ENCODE results near the gene CTIF.

Gene CTIF

GRCh38 chr18:48668466-48669179, 129.8 kb downstream of the CTIF start:
- no peak for TF ChIP-seq EZH2phosphoT487 (IDR thresholded peaks at IDR 0.05; ENCODE audit: low read length)
- TF ChIP-seq CTCF (IDR thresholded peaks at IDR 0.05; ENCODE audit: low read length), result no peak
- no peak for TF ChIP-seq EZH2 (optimal IDR thresholded peaks at IDR 0.05; ENCODE audit: low read depth, low read length)
- no peak overlapping the region for H3K9ac ChIP-seq (ENCODE audit: low read length)
- no peaks in the 10 kb centered on the region for H3K36me3 ChIP-seq (replicated peaks; ENCODE audit: insufficient read depth, low read length)
- H3K9me2 ChIP-seq (replicated peaks; ENCODE audit: insufficient read depth, low read length), result no peaks in the 10 kb centered on the region
- no peaks in the 10 kb centered on the region for H4K20me1 ChIP-seq (ENCODE audit: insufficient read depth, low read length)
- no peaks in the 10 kb centered on the region for H3K79me2 ChIP-seq (ENCODE audit: low read length)
- no peaks in the 10 kb centered on the region for H3K27me3 ChIP-seq (replicated peaks; ENCODE audit: insufficient read depth, low read length)
- no peak overlapping the region for H3K4me2 ChIP-seq (ENCODE audit: low read depth, low read length)
- no peaks in the 10 kb centered on the region for H3K4me1 ChIP-seq (ENCODE audit: low read length)
- H3K27ac ChIP-seq (ENCODE audit: low read length), result no peak overlapping the region
- H3F3A ChIP-seq (ENCODE audit: insufficient read depth, low read length), result no peaks in the 10 kb centered on the region
- no peak overlapping the region for H3K4me3 ChIP-seq (ENCODE audit: low read length)
- no peak for DNase-seq
- H2AFZ ChIP-seq (ENCODE audit: low read length), result no peak overlapping the region
- H3K9me3 ChIP-seq (replicated peaks; ENCODE audit: insufficient read depth, low read length), result no peaks in the 10 kb centered on the region

DNA sequence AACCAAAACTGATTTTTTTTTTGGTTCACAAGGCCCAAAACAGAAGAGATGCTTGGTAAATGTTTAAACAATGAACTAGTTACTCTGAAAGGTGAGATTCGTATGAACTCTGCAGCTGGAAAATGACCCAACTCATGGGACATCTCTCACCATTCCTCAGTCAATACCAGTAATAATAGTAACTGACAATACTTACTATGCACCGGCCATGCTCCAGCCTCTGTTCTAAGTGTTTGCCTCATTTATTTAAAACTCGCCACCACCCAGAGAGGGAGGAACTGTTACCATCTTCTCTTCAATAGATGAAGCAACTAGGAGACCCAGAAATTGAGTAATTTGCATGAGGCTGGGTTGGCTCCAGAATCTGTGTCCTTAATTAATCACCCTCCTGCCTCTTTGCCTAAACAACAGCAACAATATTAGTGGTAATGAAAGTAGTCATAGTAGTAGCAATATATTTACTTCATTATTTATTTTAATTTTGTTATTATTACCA, 130.4 kb downstream of the CTIF start:
- Histone ChIP-seq H3F3A (ENCODE audit: insufficient read depth, low read length) (no peaks in the 10 kb centered on the region), H3K4me3 (ENCODE audit: low read length) (no peak overlapping the region), H3K9ac (ENCODE audit: low read length) (no peak overlapping the region), H3K9me3 (replicated peaks; ENCODE audit: insufficient read depth, low read length) (no peaks in the 10 kb centered on the region), H3K4me1 (ENCODE audit: low read length) (no peaks in the 10 kb centered on the region), H4K20me1 (ENCODE audit: insufficient read depth, low read length) (no peaks in the 10 kb centered on the region), H3K79me2 (ENCODE audit: low read length) (no peaks in the 10 kb centered on the region), H3K36me3 (replicated peaks; ENCODE audit: insufficient read depth, low read length) (no peaks in the 10 kb centered on the region), H3K4me2 (ENCODE audit: low read depth, low read length) (no peak overlapping the region), H3K9me2 (replicated peaks; ENCODE audit: insufficient read depth, low read length) (no peaks in the 10 kb centered on the region), H3K27me3 (replicated peaks; ENCODE audit: insufficient read depth, low read length) (no peaks in the 10 kb centered on the region), H2AFZ (ENCODE audit: low read length) (no peak overlapping the region), H3K27ac (ENCODE audit: low read length) (no peak overlapping the region)
- TF ChIP-seq EZH2phosphoT487 (IDR thresholded peaks at IDR 0.05; ENCODE audit: low read length), result no peak
- TF ChIP-seq EZH2 (optimal IDR thresholded peaks at IDR 0.05; ENCODE audit: low read depth, low read length), result no peak
- no peak for TF ChIP-seq CTCF (IDR thresholded peaks at IDR 0.05; ENCODE audit: low read length)
- DNase-seq, result no peak

GRCh38 chr18:48669991-48670750, 131.3 kb downstream of the CTIF start:
- H3K9ac ChIP-seq (ENCODE audit: low read length), result no peak overlapping the region
- H4K20me1 ChIP-seq (ENCODE audit: insufficient read depth, low read length), result no peaks in the 10 kb centered on the region
- TF ChIP-seq CTCF (IDR thresholded peaks at IDR 0.05; ENCODE audit: low read length), result no peak
- no peak for TF ChIP-seq EZH2phosphoT487 (IDR thresholded peaks at IDR 0.05; ENCODE audit: low read length)
- TF ChIP-seq EZH2 (optimal IDR thresholded peaks at IDR 0.05; ENCODE audit: low read depth, low read length), result no peak
- no peaks in the 10 kb centered on the region for H3K4me1 ChIP-seq (ENCODE audit: low read length)
- no peaks in the 10 kb centered on the region for H3F3A ChIP-seq (ENCODE audit: insufficient read depth, low read length)
- H3K4me2 ChIP-seq (ENCODE audit: low read depth, low read length), result no peak overlapping the region
- no peaks in the 10 kb centered on the region for H3K79me2 ChIP-seq (ENCODE audit: low read length)
- H3K9me3 ChIP-seq (replicated peaks; ENCODE audit: insufficient read depth, low read length), result no peaks in the 10 kb centered on the region
- DNase-seq, result no peak
- H3K27ac ChIP-seq (ENCODE audit: low read length), result no peak overlapping the region
- H3K4me3 ChIP-seq (ENCODE audit: low read length), result no peak overlapping the region
- H2AFZ ChIP-seq (ENCODE audit: low read length), result no peak overlapping the region
- no peaks in the 10 kb centered on the region for H3K36me3 ChIP-seq (replicated peaks; ENCODE audit: insufficient read depth, low read length)
- H3K27me3 ChIP-seq (replicated peaks; ENCODE audit: insufficient read depth, low read length), result no peaks in the 10 kb centered on the region
- no peaks in the 10 kb centered on the region for H3K9me2 ChIP-seq (replicated peaks; ENCODE audit: insufficient read depth, low read length)

All from MM.1S (cell line).